Kidney (tissue), 14 donors: ENCODE results near the gene RXRA. TPM values are rescaled to one million over a fixed set of nuclear protein-coding genes. Genes with fewer than 3 reads are reported as not detected.
A peak's percentile ranks its signal among the peaks of the same experiment; 100 is the strongest.

Source experiments
- DNase-seq, 5 donors: peaks; one replicate each; pipeline ENCODE4 v3.0.0-alpha.2; 2013 to 2020
- FAIRE-seq: peaks from 2 replicates; lab custom pipeline; 2012; peaks lifted over from hg19 to GRCh38; lab: Jason Lieb, UNC
- H3K27ac ChIP-seq, 2 donors: one replicate each; pipeline ENCODE4 v1.7.0; 2013; ENCODE audit warnings: low read depth in 2 of 2, low read length in 2 of 2, inconsistent platforms in 1 of 2
- H3K27me3 ChIP-seq: one replicate; pipeline ENCODE4 v1.7.1; 2013; ENCODE audit warnings: low read length, inconsistent platforms; ENCODE audit not compliant: control insufficient read depth, insufficient read depth
- H3K36me3 ChIP-seq, 3 donors: one replicate each; pipeline versions ENCODE4 v1.7.0 to v1.7.1; 2013; ENCODE audit warnings: low read length in 3 of 3, control low read depth in 1 of 3, inconsistent platforms in 1 of 3; ENCODE audit not compliant: insufficient read depth in 3 of 3, control insufficient read depth in 2 of 3
- H3K4me1 ChIP-seq, 3 donors: one replicate each; pipeline versions ENCODE4 v1.7.0 to v1.7.1; 2013; ENCODE audit warnings: low read length in 3 of 3, inconsistent platforms in 1 of 3, low read depth in 1 of 3; ENCODE audit not compliant: control insufficient read depth in 2 of 3, insufficient read depth in 2 of 3
- H3K4me3 ChIP-seq, 3 donors: one replicate each; pipeline versions ENCODE4 v1.7.0 to v1.8.1; 2013; ENCODE audit warnings: low read length in 3 of 3, control low read depth in 1 of 3, inconsistent platforms in 1 of 3
- H3K9ac ChIP-seq, 3 donors: one replicate each; pipeline versions ENCODE4 v1.7.0 to v1.7.1; 2013; ENCODE audit warnings: low read length in 3 of 3, control low read depth in 1 of 3, inconsistent platforms in 1 of 3
- H3K9me3 ChIP-seq, 3 donors: one replicate each; pipeline versions ENCODE4 v1.7.0 to v1.7.1; 2013; ENCODE audit warnings: low read length in 3 of 3, control low read depth in 1 of 3, inconsistent platforms in 1 of 3; ENCODE audit not compliant: control insufficient read depth in 2 of 3, insufficient read depth in 1 of 3
- CTCF ChIP-seq: IDR thresholded peaks from 3 replicates; pipeline ENCODE4 v1.5.1; 2012; ENCODE audit warnings: mild to moderate bottlenecking, moderate library complexity, borderline replicate concordance; ENCODE audit not compliant: insufficient read depth; ENCODE audit errors: extremely low read depth
- intact Hi-C: fragments of 100-400 bp; cut with DNase I; formaldehyde crosslinking; loops from one replicate; pipeline ENCODE4 v1.11.1; 2022
- polyA plus RNA-seq: library from polyadenylated mRNA; stranded (reverse); fragments of 350-450 nt; fragmentation: Illumina TruSeq; extraction: RNeasy Lipid Tissue Mini Kit (QIAGEN cat#74804); gene quantifications from one replicate; pipeline ENCODE4 v1.2.3, GENCODE V29; 2014; ENCODE audit warnings: low read depth, low replicate concordance; ENCODE audit not compliant: insufficient read depth
- total RNA-seq: library from RNA; stranded (reverse); fragmentation: NEBNext Ultra II Directional; extraction: Animal tissue kit (Norgen Biotek cat#: 25700); gene quantifications from one replicate; pipeline ENCODE4 v1.2.1, GENCODE V29; 2021
- donor health status: control.
- donor health status: control.
- donor health status: control.
- donor health status: control.
- donor health status: control.
- donor health status: DM: yes; HTN: yes; CAD: no.
- donor health status: Normal renal cell carcinoma (clear cell type).

Gene RXRA
- total and polyA plus RNA-seq, 2 donors from 2014 or later: 24.0 to 49.5 TPM

DNA sequence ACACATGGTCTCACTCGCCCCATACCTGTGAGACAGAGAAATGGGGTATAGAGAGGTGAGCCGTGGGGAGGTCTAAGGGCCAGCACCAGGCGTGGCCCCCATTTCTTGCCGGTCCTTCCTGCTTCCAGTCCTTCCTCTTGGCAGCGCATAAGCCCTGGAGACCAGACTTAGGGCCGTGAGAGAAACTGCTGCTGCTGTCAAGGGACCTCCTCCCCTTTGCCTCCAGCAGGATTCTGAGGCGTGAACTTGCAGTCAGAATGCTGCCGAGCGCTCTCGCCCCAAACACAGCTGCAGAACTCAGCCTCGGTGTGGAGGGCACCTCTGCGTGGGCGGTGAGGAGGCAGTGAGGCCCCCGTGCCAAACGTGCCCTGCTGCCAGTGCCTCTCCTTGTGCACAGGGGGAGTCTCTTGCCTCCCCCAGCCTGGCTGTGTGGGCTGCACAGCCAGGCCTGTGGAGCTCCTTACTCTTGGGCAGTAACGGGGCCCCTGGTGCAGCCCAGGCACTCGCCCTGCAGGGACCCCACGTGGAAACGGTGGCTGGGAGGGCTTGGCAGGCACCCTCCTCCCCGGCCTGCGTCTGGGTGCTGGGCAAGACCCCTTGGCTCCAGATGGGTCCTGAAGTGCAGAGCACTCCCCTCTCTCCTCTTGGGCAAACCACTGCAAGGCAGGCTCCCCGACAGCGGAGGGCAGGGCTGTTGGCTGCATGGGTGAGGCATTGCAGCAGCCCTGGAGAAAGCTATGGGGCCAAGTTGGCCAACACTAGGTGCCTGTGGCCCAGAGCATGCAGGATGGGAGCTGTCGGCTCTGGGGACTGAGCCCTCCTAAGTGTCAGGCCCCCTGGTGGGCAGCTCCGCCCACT, 85.4 kb downstream of the RXRA start:
- Histone ChIP-seq H3K27ac (no peak overlapping the region), H3K4me1 (peaks cover 0 to 68% (median 28%) of the 10 kb centered on the region in 3 donors), H3K36me3 (peaks cover 0 to under 1% (median 0%) of the 10 kb centered on the region in 3 donors), H3K27me3 (no peaks in the 10 kb centered on the region), H3K9me3 (no peaks in the 10 kb centered on the region), H3K9ac (no peak overlapping the region), H3K4me3 (no peak overlapping the region)
- TF ChIP-seq CTCF: no peak
- intact Hi-C loops: no loop called here
- DNase-seq (peak in 2 of 5 donors; percentile 40 to 73), FAIRE-seq (no peak)

DNA sequence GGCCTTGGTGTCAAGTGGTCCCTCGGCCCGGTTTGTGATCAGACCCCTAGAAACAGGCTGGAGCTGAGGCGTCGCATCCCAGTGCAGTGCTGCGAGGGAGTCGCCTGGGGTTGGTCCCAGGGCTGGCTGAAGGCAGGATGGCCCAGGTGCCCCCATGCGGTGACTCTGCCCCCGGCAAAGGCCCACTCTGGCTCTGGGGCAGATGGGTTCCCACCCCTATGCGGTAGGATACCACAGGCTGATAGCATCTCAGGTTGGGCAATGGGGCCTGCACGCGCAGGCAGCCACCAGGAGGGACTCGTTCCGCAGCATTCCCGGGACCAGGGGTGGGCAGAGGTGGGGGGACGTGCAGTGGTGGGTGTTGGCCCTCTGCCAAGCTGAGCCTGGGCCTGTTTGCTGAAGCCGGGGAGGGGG, 86.0 kb downstream of the RXRA start:
- Histone ChIP-seq H3K27me3 (no peaks in the 10 kb centered on the region), H3K36me3 (peaks cover 0 to 5% (median 3%) of the 10 kb centered on the region in 3 donors), H3K4me1 (peaks cover 0 to 62% (median 24%) of the 10 kb centered on the region in 3 donors), H3K4me3 (no peak overlapping the region), H3K9ac (no peak overlapping the region), H3K27ac (no peak overlapping the region), H3K9me3 (no peaks in the 10 kb centered on the region)
- TF ChIP-seq CTCF: no peak
- DNase-seq (peak in 4 of 5 donors; percentile 63 to 84 (median 72)), FAIRE-seq (no peak)
- intact Hi-C loops: no loop called here

GRCh38 chr9:134413112-134413715, 87.0 kb downstream of the RXRA start:
- Histone ChIP-seq H3K27me3 (no peaks in the 10 kb centered on the region), H3K27ac (no peak overlapping the region), H3K4me1 (peaks cover 0 to 53% (median 16%) of the 10 kb centered on the region in 3 donors), H3K4me3 (no peak overlapping the region), H3K9me3 (no peaks in the 10 kb centered on the region), H3K36me3 (peaks cover 0 to 5% (median 3%) of the 10 kb centered on the region in 3 donors), H3K9ac (no peak overlapping the region)
- DNase-seq (no peak), FAIRE-seq (no peak)
- intact Hi-C loops: no loop called here
- no peak for TF ChIP-seq CTCF
